Activated T-helper 2 cell treated with anti-CD3 and anti-CD28 coated beads, Interferon-gamma antibody, Interleukin-2, Interleukin-4, amounts not matched to agents 10 μg/mL and 5 μg/mL and 100 μg/mL, durations not matched to agents 14 hours and 24 hours and 36 hours (primary cell): ENCODE data around the gene NUTM2F. TPM values are rescaled to one million over a fixed set of nuclear protein-coding genes. Genes with fewer than 3 reads are reported as not detected.
"Not testable (repeated sequence)": the region's sequence is repeated elsewhere in the genome, so short reads cannot be mapped to it uniquely, and the experiment has no call there.

ENCODE experiments used
- DNase-seq: peaks from one replicate; pipeline ENCODE4 v3.0.0; 2021; ENCODE audit warnings: low spot score
- H3K27ac Mint-ChIP-seq: one replicate; pipeline ENCODE4 v1.8.0; 2021; ENCODE audit warnings: mixed read lengths
- H3K27me3 Mint-ChIP-seq: one replicate; pipeline ENCODE4 v1.8.0; 2021; ENCODE audit warnings: low read depth, mixed read lengths
- H3K36me3 Mint-ChIP-seq: one replicate; pipeline ENCODE4 v1.8.0; 2021; ENCODE audit warnings: low read depth, mixed read lengths
- H3K4me1 Mint-ChIP-seq: one replicate; pipeline ENCODE4 v1.8.0; 2021; ENCODE audit warnings: low read depth, mixed read lengths
- H3K4me3 Mint-ChIP-seq: one replicate; pipeline ENCODE4 v1.8.0; 2021; ENCODE audit warnings: low read depth, mild to moderate bottlenecking, moderate library complexity, mixed read lengths
- H3K9me3 Mint-ChIP-seq: one replicate; pipeline ENCODE4 v1.8.0; 2021; ENCODE audit warnings: mixed read lengths
- intact Hi-C: fragments of 100-400 bp; cut with micrococcal nuclease; formaldehyde crosslinking; loops from one replicate; pipeline ENCODE4 v1.15.1; 2023
- total RNA-seq: library from RNA; stranded (reverse); gene quantifications from 2 replicates; pipeline ENCODE4 v1.2.3, GENCODE V29; 2022

The NUTM2F gene
- total RNA-seq, 1 donor from 2014 or later = not detected

- H3K27me3 Mint-ChIP-seq, DNase-seq, H3K36me3 Mint-ChIP-seq, H3K4me1 Mint-ChIP-seq, H3K9me3 Mint-ChIP-seq, H3K4me3 Mint-ChIP-seq, intact Hi-C loops, H3K27ac Mint-ChIP-seq: not testable (repeated sequence)
Observed at GRCh38 chr9:94339657-94340056, 11.2 kb upstream of the NUTM2F start.

GRCh38 chr9:94338723-94339122, 10.3 kb upstream of the NUTM2F start:
- H3K9me3 Mint-ChIP-seq, H3K36me3 Mint-ChIP-seq, H3K4me1 Mint-ChIP-seq, H3K4me3 Mint-ChIP-seq, H3K27ac Mint-ChIP-seq, H3K27me3 Mint-ChIP-seq, intact Hi-C loops, DNase-seq: not testable (repeated sequence)

GRCh38 chr9:94336445-94336844, 8.0 kb upstream of the NUTM2F start:
- intact Hi-C loops, H3K4me1 Mint-ChIP-seq, H3K36me3 Mint-ChIP-seq, DNase-seq, H3K4me3 Mint-ChIP-seq, H3K27ac Mint-ChIP-seq, H3K9me3 Mint-ChIP-seq, H3K27me3 Mint-ChIP-seq: not testable (repeated sequence)

GRCh38 chr9:94325583-94325982, 2.9 kb downstream of the NUTM2F start:
- H3K4me3 Mint-ChIP-seq, H3K9me3 Mint-ChIP-seq, DNase-seq, H3K27ac Mint-ChIP-seq, H3K4me1 Mint-ChIP-seq, intact Hi-C loops, H3K36me3 Mint-ChIP-seq, H3K27me3 Mint-ChIP-seq: not testable (repeated sequence)

- H3K27me3 Mint-ChIP-seq, H3K4me1 Mint-ChIP-seq, intact Hi-C loops, H3K27ac Mint-ChIP-seq, H3K4me3 Mint-ChIP-seq, H3K36me3 Mint-ChIP-seq, H3K9me3 Mint-ChIP-seq, DNase-seq: not testable (repeated sequence)
Observed at GRCh38 chr9:94323153-94323798, 5.2 kb downstream of the NUTM2F start.

GRCh38 chr9:94322342-94322940, 6.0 kb downstream of the NUTM2F start:
- H3K4me3 Mint-ChIP-seq, intact Hi-C loops: not testable (repeated sequence)

GRCh38 chr9:94317949-94318657, 10.3 kb downstream of the NUTM2F start:
- H3K9me3 Mint-ChIP-seq, H3K27ac Mint-ChIP-seq, DNase-seq, H3K27me3 Mint-ChIP-seq, H3K4me3 Mint-ChIP-seq, intact Hi-C loops, H3K4me1 Mint-ChIP-seq, H3K36me3 Mint-ChIP-seq: not testable (repeated sequence)

More at GRCh38 chr9:94322342-94322940, 6.0 kb downstream of the NUTM2F start:
- not testable (repeated sequence) for H3K36me3 Mint-ChIP-seq, DNase-seq, H3K27me3 Mint-ChIP-seq, H3K9me3 Mint-ChIP-seq, H3K4me1 Mint-ChIP-seq, H3K27ac Mint-ChIP-seq

- H3K27ac Mint-ChIP-seq, H3K36me3 Mint-ChIP-seq, DNase-seq, H3K4me1 Mint-ChIP-seq, H3K27me3 Mint-ChIP-seq, intact Hi-C loops, H3K4me3 Mint-ChIP-seq, H3K9me3 Mint-ChIP-seq: not testable (repeated sequence)
Observed at GRCh38 chr9:94316236-94316635, 12.2 kb downstream of the NUTM2F start.

- H3K36me3 Mint-ChIP-seq, H3K27me3 Mint-ChIP-seq, H3K27ac Mint-ChIP-seq, H3K4me1 Mint-ChIP-seq, H3K9me3 Mint-ChIP-seq, DNase-seq, intact Hi-C loops, H3K4me3 Mint-ChIP-seq: not testable (repeated sequence)
Observed at GRCh38 chr9:94315034-94315984, 13.1 kb downstream of the NUTM2F start.

- no peak overlapping the region for H3K4me3 Mint-ChIP-seq
- DNase-seq = no peak
- no peak overlapping the region for H3K27ac Mint-ChIP-seq
- peaks cover 5% of the 10 kb centered on the region for H3K36me3 Mint-ChIP-seq
- H3K4me1 Mint-ChIP-seq = peaks cover 16% of the 10 kb centered on the region
- no peaks in the 10 kb centered on the region for H3K27me3 Mint-ChIP-seq
- no peaks in the 10 kb centered on the region for H3K9me3 Mint-ChIP-seq
- intact Hi-C loops = no loop called here
Observed at GRCh38 chr9:94303321-94303720, 25.1 kb downstream of the NUTM2F start.

- intact Hi-C loops = no loop called here
- Mint-ChIP-seq H3K9me3 (no peaks in the 10 kb centered on the region), H3K27ac (no peak overlapping the region), H3K4me1 (peaks cover 16% of the 10 kb centered on the region), H3K27me3 (no peaks in the 10 kb centered on the region), H3K4me3 (no peak overlapping the region), H3K36me3 (peaks cover 5% of the 10 kb centered on the region)
- DNase-seq = no peak
Observed at GRCh38 chr9:94302426-94302825, 26.0 kb downstream of the NUTM2F start.

GRCh38 chr9:94301583-94301982, 26.9 kb downstream of the NUTM2F start:
- Mint-ChIP-seq H3K9me3 (no peaks in the 10 kb centered on the region), H3K4me3 (no peak overlapping the region), H3K27ac (no peak overlapping the region), H3K27me3 (no peaks in the 10 kb centered on the region), H3K4me1 (peaks cover 16% of the 10 kb centered on the region), H3K36me3 (peaks cover 10% of the 10 kb centered on the region)
- DNase-seq = no peak
- intact Hi-C loops = no loop called here
